ENCODE data around the gene FAM3B.

The FAM3B gene

GRCh38 chr21:41369920-41370839 is 53.6 kb downstream of the FAM3B start:
- TF ChIP-seq CTCF (IDR thresholded peaks at IDR 0.05) = no peak

GRCh38 chr21:41370840-41371684 is 54.5 kb downstream of the FAM3B start:
- TF ChIP-seq CTCF (IDR thresholded peaks at IDR 0.05) = no peak

GRCh38 chr21:41371685-41372030 is 55.1 kb downstream of the FAM3B start:
- TF ChIP-seq CTCF (IDR thresholded peaks at IDR 0.05) = no peak

GRCh38 chr21:41373253-41373652 is 56.7 kb downstream of the FAM3B start:
- TF ChIP-seq CTCF (IDR thresholded peaks at IDR 0.05) = no peak

DNA sequence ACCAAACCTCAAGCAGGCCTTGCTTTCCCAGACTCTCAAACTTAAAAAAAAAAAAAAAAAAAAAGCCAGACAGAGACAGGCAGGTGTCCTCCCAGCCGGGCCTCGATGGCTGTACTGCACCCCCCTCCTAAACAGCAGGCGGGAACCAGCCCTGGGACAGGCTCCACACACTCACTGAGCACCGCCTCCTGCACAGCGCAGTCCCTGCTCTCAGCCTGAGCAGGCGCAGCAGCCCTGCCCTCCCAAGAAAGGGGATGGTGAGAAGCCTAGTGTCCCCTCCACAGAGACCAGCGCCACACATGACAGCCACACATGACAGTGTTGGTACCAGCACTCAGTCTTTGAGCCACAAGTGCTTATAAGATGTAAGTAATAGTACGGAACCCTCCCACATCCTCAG is 57.2 kb downstream of the FAM3B start:
- no peak for TF ChIP-seq CTCF (IDR thresholded peaks at IDR 0.05)

GRCh38 chr21:41374177-41374712 is 57.6 kb downstream of the FAM3B start:
- TF ChIP-seq CTCF (IDR thresholded peaks at IDR 0.05) = no peak

DNA sequence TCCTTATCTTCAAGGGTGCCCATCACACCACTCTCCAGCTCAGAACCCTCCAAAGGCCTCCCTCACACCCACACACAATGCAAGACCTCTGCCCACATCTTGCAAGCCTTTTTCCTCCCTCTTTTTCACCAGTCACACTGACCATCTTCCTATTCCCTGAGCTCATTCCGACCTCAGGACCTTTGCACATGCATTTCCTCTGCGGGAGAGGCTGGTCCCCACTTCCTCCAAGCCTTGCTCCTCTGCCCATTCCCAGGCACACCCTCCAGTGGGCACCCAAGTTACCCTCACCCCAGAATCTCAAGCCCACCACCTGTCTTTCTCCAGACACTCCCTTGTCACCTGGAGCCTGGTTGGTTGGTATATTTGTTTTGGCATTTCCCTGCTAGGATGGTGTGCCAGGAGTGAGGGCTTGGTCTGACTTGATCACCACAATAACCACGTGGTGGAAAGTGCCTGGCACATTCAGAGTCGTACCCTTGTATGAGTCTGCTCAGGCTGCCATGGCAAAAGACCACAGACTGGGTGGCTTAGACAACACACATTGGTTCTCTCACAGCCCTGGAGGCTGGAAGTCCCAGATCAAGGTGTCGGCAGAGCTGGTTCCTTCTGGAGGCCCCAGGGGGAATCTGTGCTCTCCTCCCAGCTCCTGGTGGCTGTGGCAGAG is 58.4 kb downstream of the FAM3B start:
- TF ChIP-seq CTCF (IDR thresholded peaks at IDR 0.05) = no peak

Data from LNCAP (cell line).